Posterior cingulate gyrus (tissue), 11 donors: ENCODE data around the gene MRRF.

Experiments
- DNase-seq, 10 donors: peaks; one replicate each; pipeline versions ENCODE4 v3.0.0 to v3.0.0-alpha.2; 2020 to 2021; ENCODE audit warnings: mixed read lengths in 3 of 10
- intact Hi-C: fragments of 100-400 bp; cut with DNase I; formaldehyde crosslinking; loops from one replicate; pipeline ENCODE4 v1.15.1; 2023

Gene MRRF

GRCh38 chr9:122264360-122265148, at the start of gene MRRF, which contains the start of gene RBM18:
Gene MRRF, plus strand, starts transcription at chr9:122264882. Its CDS starts 6,010 bp downstream, at chr9:122270892.
Gene RBM18, minus strand, starts transcription at chr9:122264840. Its CDS starts 3,348 bp downstream, at chr9:122261492.
- intact Hi-C loops, result loop anchor here (5.0 to 10.0 kb wide), 2 partner anchors 83 to 140 kb away; no protein-coding TSS in a partner anchor
- DNase-seq, result peak; percentile 83 to 98 (median 88)

DNA sequence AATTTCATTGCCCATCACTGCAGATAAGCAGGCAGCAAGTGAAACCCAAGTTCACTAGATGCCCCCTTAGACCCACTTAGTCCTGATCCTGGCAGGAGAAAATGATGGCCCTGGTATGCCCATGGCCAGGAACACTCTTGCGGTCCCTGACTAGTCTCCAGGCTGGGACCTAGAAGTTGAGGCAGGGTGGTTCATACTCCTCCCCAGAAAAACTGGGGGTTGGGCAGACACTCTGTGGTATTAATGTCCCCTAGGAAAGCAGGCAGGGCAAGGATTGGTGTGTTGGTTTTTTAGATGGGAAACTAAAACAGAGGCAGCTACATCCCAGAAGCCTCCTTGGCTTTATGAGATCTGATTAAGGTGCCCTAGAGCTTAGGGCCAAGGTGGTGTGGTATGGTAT, 49.0 kb upstream of the MRRF start:
- DNase-seq, result no peak
- intact Hi-C loops, result no loop called here

- intact Hi-C loops, result no loop called here
- no peak for DNase-seq
Observed at GRCh38 chr9:122216138-122216797, 48.4 kb upstream of the MRRF start.

DNA sequence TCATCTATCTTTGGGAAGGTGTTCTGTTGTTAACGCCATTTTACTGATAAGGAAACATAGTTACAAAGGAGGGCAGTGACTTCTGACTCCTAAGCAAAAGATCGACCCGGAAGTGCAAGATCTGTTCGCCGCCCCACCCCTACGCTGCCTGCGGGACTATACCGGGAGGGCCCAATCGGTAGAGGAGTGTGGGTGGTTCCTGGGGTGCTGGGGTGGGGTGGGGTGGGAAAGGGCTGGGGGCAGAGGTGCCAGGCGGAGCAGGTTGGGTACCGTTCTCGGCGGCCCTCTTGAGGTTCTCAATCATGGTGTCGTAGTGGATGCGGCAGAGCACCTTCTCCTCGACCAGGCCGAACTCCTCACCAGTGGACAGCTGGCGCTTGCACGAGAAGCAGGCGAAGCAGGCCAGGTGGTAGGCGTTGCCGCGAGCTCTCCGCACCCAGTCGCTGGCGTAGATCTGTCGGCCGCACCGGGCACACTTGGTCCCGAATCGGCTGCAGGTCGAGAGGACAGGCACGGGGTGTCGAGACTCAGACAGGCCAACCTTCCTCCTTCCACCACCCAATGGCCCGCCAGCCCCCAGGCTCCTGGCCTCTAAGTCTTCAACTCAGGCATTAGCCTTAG, 47.8 kb upstream of the MRRF start:
- peak in 1 of 10 donors; percentile 61 for DNase-seq
- intact Hi-C loops, result no loop called here

- intact Hi-C loops, result no loop called here
- DNase-seq, result no peak
Observed at GRCh38 chr9:122217640-122218039, 47.0 kb upstream of the MRRF start.

- intact Hi-C loops, result no loop called here
- DNase-seq, result no peak
Observed at GRCh38 chr9:122218071-122218934, 46.4 kb upstream of the MRRF start.

- DNase-seq, result peak in 1 of 10 donors; percentile 71
- intact Hi-C loops, result no loop called here
Observed at GRCh38 chr9:122218935-122219855, 45.5 kb upstream of the MRRF start.

GRCh38 chr9:122219856-122220672, 44.6 kb upstream of the MRRF start:
- DNase-seq, result no peak
- intact Hi-C loops, result no loop called here

DNA sequence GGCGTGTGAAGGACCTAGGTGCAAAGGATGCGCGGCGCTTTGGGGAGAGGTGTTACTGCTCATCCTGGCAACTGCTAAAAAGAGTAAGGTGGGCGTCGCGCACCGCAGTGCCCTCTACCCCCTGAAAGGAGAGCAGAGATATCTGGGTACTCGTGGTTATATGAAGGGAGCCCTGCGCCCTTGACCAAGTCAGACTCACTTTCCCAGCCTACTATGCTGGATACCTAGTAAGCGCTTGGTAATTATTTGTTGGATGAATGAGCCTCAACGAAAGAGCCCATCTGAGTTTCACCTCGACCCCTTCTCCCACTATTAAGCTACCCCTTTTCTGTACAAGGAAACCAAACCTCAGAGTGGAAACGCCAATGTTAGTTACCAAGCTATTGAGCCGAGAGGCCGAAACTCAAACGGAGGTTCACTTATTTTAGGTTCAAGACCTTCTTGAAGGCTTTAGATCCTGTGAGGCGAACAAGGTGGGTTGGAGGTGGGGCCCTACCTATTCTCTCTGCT, 44.0 kb upstream of the MRRF start:
- DNase-seq, result no peak
- intact Hi-C loops, result no loop called here

DNA sequence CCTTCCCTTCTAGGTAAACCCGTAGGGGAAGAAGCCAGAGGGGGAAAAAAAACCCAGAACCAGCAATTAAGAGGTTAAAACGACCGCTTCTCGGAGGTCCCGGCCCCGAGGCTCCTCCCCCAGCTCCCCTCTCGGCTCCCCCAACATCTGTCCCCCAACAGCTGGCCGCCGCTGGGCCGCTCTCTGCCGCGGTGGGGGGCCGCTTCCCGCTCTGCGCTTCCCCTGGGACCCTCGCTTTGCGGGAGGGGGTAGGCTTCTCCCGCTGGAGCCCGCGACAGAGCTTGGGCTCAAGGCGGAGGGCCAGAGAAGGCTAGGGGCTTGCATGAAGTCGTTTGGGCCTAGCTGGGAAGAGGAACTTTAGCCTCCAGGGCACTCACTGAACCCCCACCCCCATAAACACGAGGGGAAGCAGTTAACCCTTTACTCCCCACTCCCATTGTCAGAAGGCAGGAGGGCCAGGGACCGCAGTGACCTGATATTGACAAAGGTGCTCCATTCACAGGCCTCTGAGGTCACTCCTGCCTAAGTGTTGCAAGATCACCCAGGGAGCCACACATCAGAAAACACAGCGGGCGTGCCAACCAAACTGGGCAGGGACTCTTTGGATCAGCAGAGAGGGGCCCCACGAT, 43.4 kb upstream of the MRRF start:
- DNase-seq, result no peak
- intact Hi-C loops, result no loop called here

GRCh38 chr9:122222791-122223190, 41.9 kb upstream of the MRRF start:
- no peak for DNase-seq
- intact Hi-C loops, result no loop called here

- no peak for DNase-seq
- intact Hi-C loops, result no loop called here
Observed at GRCh38 chr9:122223435-122223834, 41.2 kb upstream of the MRRF start.

DNA sequence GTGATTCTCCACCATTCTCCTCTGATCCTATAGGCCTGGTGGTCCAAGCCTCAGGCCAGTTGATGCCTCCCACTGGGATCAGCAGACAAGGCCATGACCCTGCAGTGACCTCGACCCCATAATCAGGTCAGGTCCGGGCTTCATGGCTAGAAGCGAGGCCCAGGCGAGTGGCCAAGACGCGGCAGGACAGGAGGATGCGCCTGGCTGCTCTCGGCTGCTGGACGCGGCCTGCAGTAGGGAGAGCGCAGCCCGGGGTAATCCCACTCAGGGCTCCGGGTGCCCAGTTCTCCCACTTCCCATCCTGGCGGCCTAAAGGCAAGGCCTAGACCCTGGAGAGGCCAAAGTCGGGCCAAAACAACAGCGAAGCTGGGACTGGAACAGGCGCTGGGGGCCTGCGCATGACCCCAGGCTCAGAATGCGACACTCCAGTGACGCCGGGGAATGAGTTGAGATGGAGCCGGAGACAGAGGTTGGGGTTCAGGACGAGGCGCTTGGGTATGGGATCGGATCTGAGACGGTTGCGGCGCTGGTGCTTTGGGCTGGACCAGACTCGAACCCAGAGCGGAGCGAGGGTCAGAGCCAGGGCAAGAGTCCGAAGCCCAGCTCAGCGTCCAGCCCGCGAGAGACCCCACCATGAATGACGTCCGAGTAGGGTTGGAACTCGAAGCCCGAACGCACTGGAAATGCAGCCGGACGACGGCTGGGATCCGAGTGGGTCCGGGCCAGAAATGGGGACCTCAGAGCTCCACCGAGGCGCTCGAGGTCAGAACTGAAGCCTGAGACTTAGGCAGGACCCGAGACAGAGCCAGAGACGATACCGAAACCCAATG, 39.2 kb upstream of the MRRF start:
- intact Hi-C loops, result no loop called here
- no peak for DNase-seq

GRCh38 chr9:122226142-122226757, 38.4 kb upstream of the MRRF start:
- peak in 1 of 10 donors; percentile 67 for DNase-seq
- intact Hi-C loops, result no loop called here

DNA sequence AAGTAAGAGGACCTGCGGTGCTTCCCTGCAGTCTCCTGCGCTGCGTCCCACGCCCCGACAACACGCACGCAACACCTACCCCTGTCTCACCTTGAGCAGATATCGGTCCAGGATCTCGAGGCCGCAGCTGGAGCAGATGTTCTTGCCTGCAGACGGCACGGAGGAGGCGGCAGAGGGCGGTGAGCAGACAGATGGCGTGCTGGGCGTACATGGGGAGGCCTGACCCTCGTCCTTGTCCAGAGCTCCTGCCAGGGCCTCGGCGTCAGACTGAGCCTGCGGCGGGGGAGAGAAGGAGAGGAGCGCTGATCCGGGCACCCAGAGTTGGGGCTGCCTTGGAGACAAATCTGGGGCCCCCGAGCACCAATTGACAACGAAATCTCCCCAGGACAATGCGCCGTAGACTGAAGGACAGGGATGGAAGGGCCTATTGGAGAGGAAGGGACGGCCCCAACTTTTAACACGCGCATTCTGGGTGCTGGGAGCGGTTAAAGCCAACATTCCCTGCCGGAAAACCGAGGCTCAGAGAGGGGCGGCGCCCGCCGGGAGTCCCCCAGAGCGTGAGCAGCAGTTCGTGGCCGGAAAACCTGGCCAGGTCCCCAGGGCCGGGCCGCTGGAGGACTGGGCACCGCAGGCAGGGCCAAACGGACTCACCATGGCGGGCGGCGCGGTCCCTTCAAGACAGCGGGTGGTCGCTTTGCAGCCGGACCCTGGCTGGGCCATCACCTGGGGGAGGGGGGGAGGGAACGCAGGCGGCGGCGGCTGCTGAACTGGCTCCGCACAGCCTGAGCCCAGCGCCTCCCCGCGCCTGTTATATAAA, 37.7 kb upstream of the MRRF start:
- intact Hi-C loops, result no loop called here

GRCh38 chr9:122227575-122227900, 37.1 kb upstream of the MRRF start:
- DNase-seq, result no peak
- intact Hi-C loops, result no loop called here

More for the DNA sequence above, 37.7 kb upstream of the MRRF start:
- no peak for DNase-seq
